GM12878 (cell line): ENCODE results near the gene MED25.

ENCODE experiments used
- EGR1 ChIP-seq, 2 experiments: IDR thresholded peaks; 1 replicate in 1 of 2; 2 replicates in 1 of 2; pipeline ENCODE4 v1.6.1; 2011 to 2012; ENCODE audit warnings: low read depth in 2 of 2, low read length in 2 of 2, borderline replicate concordance in 1 of 2, mild to moderate bottlenecking in 1 of 2, moderate library complexity in 1 of 2
- EP300 ChIP-seq, 2 experiments: fragments of 150-350 bp in 1 of 2; IDR thresholded peaks; 2 replicates each; pipeline ENCODE4 v1.6.1; 2011 to 2012; ENCODE audit warnings: low read depth in 2 of 2, low read length in 2 of 2, borderline replicate concordance in 1 of 2, improper control_type of control experiment in 1 of 2, inconsistent platforms in 1 of 2; ENCODE audit not compliant: control insufficient read depth in 1 of 2
- TF ChIP-seq, protein P1 (sequence below): IDR thresholded peaks from 2 replicates; pipeline ENCODE4 v1.6.1; 2012; ENCODE audit warnings: improper control_type of control experiment, low read depth, low read length; ENCODE audit not compliant: insufficient replicate concordance
- TF ChIP-seq, protein P2 (sequence below), 3 experiments: IDR thresholded peaks in 2 of 3; conservative IDR thresholded peaks in 1 of 3; 2 replicates each; pipeline ENCODE4 v1.5.1; 2011; ENCODE audit warnings: low read depth in 3 of 3, low read length in 3 of 3, mild to moderate bottlenecking in 3 of 3, control low read depth in 2 of 3, moderate library complexity in 2 of 3, inconsistent platforms in 1 of 3, mixed read lengths in 1 of 3; ENCODE audit not compliant: control insufficient read depth in 2 of 3, insufficient read depth in 1 of 3; ENCODE audit errors: extremely low read depth in 1 of 3

DNA sequence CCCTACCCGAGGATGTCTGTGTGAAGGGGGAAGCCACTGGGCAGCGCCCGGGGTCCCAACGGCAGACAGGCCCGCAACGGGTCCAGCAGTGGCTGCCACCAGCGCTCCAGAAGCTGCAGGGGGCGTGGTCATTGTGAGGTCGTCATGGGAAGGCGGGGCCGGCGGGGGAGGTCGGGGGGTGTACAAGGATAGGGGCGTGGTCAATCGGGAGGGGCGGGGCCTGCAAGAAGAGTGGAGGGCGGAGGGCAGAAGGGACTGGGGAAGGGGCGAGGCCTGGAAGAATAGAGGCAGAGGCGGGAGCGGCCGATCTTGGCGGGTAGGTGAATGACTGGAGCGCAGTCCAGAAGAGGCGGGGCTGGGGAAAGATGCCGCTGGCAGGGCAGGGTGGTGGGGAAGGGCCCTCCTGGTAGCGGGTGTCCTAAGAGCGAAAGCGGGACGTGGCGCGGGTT, 9.4 kb upstream of the MED25 start:
- peak in 1 of 2 experiments; percentile 39; a peak in 1 of 3 replicates for TF ChIP-seq EGR1 (IDR thresholded peaks at IDR 0.05; ENCODE audit: borderline replicate concordance in 1 of 2, low read depth in 2 of 2, low read length in 2 of 2)
- TF ChIP-seq, protein P1, sequence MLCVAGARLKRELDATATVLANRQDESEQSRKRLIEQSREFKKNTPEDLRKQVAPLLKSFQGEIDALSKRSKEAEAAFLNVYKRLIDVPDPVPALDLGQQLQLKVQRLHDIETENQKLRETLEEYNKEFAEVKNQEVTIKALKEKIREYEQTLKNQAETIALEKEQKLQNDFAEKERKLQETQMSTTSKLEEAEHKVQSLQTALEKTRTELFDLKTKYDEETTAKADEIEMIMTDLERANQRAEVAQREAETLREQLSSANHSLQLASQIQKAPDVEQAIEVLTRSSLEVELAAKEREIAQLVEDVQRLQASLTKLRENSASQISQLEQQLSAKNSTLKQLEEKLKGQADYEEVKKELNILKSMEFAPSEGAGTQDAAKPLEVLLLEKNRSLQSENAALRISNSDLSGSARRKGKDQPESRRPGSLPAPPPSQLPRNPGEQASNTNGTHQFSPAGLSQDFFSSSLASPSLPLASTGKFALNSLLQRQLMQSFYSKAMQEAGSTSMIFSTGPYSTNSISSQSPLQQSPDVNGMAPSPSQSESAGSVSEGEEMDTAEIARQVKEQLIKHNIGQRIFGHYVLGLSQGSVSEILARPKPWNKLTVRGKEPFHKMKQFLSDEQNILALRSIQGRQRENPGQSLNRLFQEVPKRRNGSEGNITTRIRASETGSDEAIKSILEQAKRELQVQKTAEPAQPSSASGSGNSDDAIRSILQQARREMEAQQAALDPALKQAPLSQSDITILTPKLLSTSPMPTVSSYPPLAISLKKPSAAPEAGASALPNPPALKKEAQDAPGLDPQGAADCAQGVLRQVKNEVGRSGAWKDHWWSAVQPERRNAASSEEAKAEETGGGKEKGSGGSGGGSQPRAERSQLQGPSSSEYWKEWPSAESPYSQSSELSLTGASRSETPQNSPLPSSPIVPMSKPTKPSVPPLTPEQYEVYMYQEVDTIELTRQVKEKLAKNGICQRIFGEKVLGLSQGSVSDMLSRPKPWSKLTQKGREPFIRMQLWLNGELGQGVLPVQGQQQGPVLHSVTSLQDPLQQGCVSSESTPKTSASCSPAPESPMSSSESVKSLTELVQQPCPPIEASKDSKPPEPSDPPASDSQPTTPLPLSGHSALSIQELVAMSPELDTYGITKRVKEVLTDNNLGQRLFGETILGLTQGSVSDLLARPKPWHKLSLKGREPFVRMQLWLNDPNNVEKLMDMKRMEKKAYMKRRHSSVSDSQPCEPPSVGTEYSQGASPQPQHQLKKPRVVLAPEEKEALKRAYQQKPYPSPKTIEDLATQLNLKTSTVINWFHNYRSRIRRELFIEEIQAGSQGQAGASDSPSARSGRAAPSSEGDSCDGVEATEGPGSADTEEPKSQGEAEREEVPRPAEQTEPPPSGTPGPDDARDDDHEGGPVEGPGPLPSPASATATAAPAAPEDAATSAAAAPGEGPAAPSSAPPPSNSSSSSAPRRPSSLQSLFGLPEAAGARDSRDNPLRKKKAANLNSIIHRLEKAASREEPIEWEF, result no peak
- TF ChIP-seq, protein P2, sequence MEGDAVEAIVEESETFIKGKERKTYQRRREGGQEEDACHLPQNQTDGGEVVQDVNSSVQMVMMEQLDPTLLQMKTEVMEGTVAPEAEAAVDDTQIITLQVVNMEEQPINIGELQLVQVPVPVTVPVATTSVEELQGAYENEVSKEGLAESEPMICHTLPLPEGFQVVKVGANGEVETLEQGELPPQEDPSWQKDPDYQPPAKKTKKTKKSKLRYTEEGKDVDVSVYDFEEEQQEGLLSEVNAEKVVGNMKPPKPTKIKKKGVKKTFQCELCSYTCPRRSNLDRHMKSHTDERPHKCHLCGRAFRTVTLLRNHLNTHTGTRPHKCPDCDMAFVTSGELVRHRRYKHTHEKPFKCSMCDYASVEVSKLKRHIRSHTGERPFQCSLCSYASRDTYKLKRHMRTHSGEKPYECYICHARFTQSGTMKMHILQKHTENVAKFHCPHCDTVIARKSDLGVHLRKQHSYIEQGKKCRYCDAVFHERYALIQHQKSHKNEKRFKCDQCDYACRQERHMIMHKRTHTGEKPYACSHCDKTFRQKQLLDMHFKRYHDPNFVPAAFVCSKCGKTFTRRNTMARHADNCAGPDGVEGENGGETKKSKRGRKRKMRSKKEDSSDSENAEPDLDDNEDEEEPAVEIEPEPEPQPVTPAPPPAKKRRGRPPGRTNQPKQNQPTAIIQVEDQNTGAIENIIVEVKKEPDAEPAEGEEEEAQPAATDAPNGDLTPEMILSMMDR (IDR thresholded peaks at IDR 0.05 in 2 of 3, conservative IDR thresholded peaks at IDR 0.05 in 1 of 3; ENCODE audit: control insufficient read depth in 2 of 3, extremely low read depth in 1 of 3, insufficient read depth in 1 of 3, low read depth in 3 of 3, low read length in 3 of 3), result no peak
- no peak for TF ChIP-seq EP300 (IDR thresholded peaks at IDR 0.05; ENCODE audit: borderline replicate concordance in 1 of 2, control insufficient read depth in 1 of 2, low read depth in 2 of 2, low read length in 2 of 2)
